CD4-positive, alpha-beta memory T cell (primary cell): ENCODE results near the gene PCNP. TPM values are rescaled to one million over a fixed set of nuclear protein-coding genes. Genes with fewer than 3 reads are reported as not detected.
"Not testable (repeated sequence)": the region's sequence is repeated elsewhere in the genome, so short reads cannot be mapped to it uniquely, and the experiment has no call there.

Experiments
- CTCF ChIA-PET: fragments of 350-600 bp; sonication (Branson Sonifier 250); formaldehyde crosslinking; loops from one replicate; lab custom pipeline; 2021; ENCODE audit warnings: inconsistent platforms; ENCODE audit not compliant: partially characterized antibody; lab: Charles Lee
- POLR2A ChIA-PET: fragments of 350-600 bp; sonication (Branson Sonifier 250); formaldehyde crosslinking; loops from one replicate; lab custom pipeline; 2021; ENCODE audit not compliant: partially characterized antibody; lab: Charles Lee
- DNase-seq, 5 donors: peaks; one replicate each; pipeline versions ENCODE4 v3.0.0 to v3.0.0-alpha.2; 2020 to 2022; ENCODE audit warnings: mixed read lengths in 1 of 5
- H3K27ac ChIP-seq: one replicate; pipeline ENCODE4 v1.7.0; 2013; ENCODE audit warnings: low read depth, low read length
- H3K27me3 ChIP-seq: 2 replicates; pipeline ENCODE4 v1.7.0; 2013; ENCODE audit warnings: mild to moderate bottlenecking, low read length, moderate library complexity; ENCODE audit not compliant: insufficient read depth
- H3K36me3 ChIP-seq: 2 replicates; pipeline ENCODE4 v1.7.0; 2013; ENCODE audit warnings: mild to moderate bottlenecking, low read length, moderate library complexity; ENCODE audit not compliant: insufficient read depth
- H3K4me1 ChIP-seq: 2 replicates; pipeline ENCODE4 v1.7.0; 2013; ENCODE audit warnings: mild to moderate bottlenecking, low read length, moderate library complexity; ENCODE audit not compliant: insufficient read depth
- H3K4me3 ChIP-seq, 2 donors: one replicate each; pipeline ENCODE4 v1.7.0; 2013; ENCODE audit warnings: low read length in 2 of 2, mild to moderate bottlenecking in 1 of 2
- H3K9me3 ChIP-seq, 2 donors: one replicate each; pipeline ENCODE4 v1.7.0; 2013; ENCODE audit warnings: low read length in 2 of 2, control low read depth in 1 of 2; ENCODE audit not compliant: control insufficient read depth in 1 of 2
- H3K27ac Mint-ChIP-seq, 7 donors: one replicate each; pipeline ENCODE4 v1.8.0; 2020 to 2021; ENCODE audit warnings: mixed read lengths in 7 of 7, mild to moderate bottlenecking in 6 of 7, inconsistent platforms in 3 of 7, moderate library complexity in 3 of 7
- H3K27me3 Mint-ChIP-seq, 2 donors: one replicate each; pipeline ENCODE4 v1.8.0; 2020 to 2021; ENCODE audit warnings: mixed read lengths in 2 of 2
- H3K36me3 Mint-ChIP-seq, 2 donors: one replicate each; pipeline ENCODE4 v1.8.0; 2020 to 2021; ENCODE audit warnings: mixed read lengths in 2 of 2, inconsistent platforms in 1 of 2, mild to moderate bottlenecking in 1 of 2
- H3K4me1 Mint-ChIP-seq, 4 donors: one replicate each; pipeline ENCODE4 v1.8.0; 2020 to 2021; ENCODE audit warnings: mixed read lengths in 4 of 4, mild to moderate bottlenecking in 1 of 4
- H3K4me3 Mint-ChIP-seq, 8 donors: one replicate each; pipeline ENCODE4 v1.8.0; 2020 to 2021; ENCODE audit warnings: mixed read lengths in 8 of 8, mild to moderate bottlenecking in 7 of 8, moderate library complexity in 6 of 8, inconsistent platforms in 3 of 8
- H3K9me3 Mint-ChIP-seq, 8 donors: one replicate each; pipeline ENCODE4 v1.8.0; 2020 to 2021; ENCODE audit warnings: mixed read lengths in 8 of 8, mild to moderate bottlenecking in 5 of 8, inconsistent platforms in 3 of 8, moderate library complexity in 1 of 8
- intact Hi-C: fragments of 100-400 bp; cut with micrococcal nuclease; formaldehyde crosslinking; loops from one replicate; pipeline ENCODE4 v1.15.1; 2023
- polyA plus RNA-seq, 2 donors: library from polyadenylated mRNA; unstranded; fragments of 300-500 nt; fragmentation: Illumina TruSeq; gene quantifications; one replicate each; pipeline ENCODE4 v1.2.3, GENCODE V29; 2021
- total RNA-seq, 2 experiments: library from RNA; stranded (reverse); gene quantifications; one replicate each; pipeline ENCODE4 v1.2.3, GENCODE V29; 2021

PCNP gene
- total and polyA plus RNA-seq, 4 experiments from 2014 or later: 117 to 189 (median 163) TPM

GRCh38 chr3:101635954-101636798 lies 62.2 kb downstream of the PCNP start:
- peaks cover 0 to 5% (median 4%) of the 10 kb centered on the region in 4 donors for H3K4me1 Mint-ChIP-seq
- no peaks in the 10 kb centered on the region for H3K27me3 Mint-ChIP-seq
- no peaks in the 10 kb centered on the region for H3K9me3 Mint-ChIP-seq
- peak; percentile 60 to 63 (median 61) for DNase-seq
- H3K36me3 Mint-ChIP-seq: no peaks in the 10 kb centered on the region
- CTCF ChIA-PET: interaction anchor here (1.0 to 1.7 kb wide), 3 partner anchors 9 to 566 kb away, joined by 3 to 5 read pairs (median 3); no protein-coding TSS in a partner anchor
- Histone ChIP-seq H3K9me3 (no peaks in the 10 kb centered on the region), H3K27me3 (no peaks in the 10 kb centered on the region), H3K4me3 (no peak overlapping the region), H3K27ac (no peak overlapping the region), H3K4me1 (no peaks in the 10 kb centered on the region), H3K36me3 (no peaks in the 10 kb centered on the region)
- peak overlapping the region in 2 of 7 donors; percentile 6 to 8 for H3K27ac Mint-ChIP-seq
- POLR2A ChIA-PET: interaction anchor here (1.2 kb wide), 1 partner anchor 62 kb away, joined by 5 read pairs; the partner anchor contains the start of gene PCNP
- intact Hi-C loops: loop anchor here (1.0 kb wide), 1 partner anchor 63 kb away; no protein-coding TSS in a partner anchor
- H3K4me3 Mint-ChIP-seq: no peak overlapping the region

GRCh38 chr3:101637451-101637850 lies 63.5 kb downstream of the PCNP start:
- H3K27me3 Mint-ChIP-seq: no peaks in the 10 kb centered on the region
- H3K36me3 Mint-ChIP-seq: no peaks in the 10 kb centered on the region
- H3K27ac Mint-ChIP-seq: no peak overlapping the region
- Histone ChIP-seq H3K9me3 (no peaks in the 10 kb centered on the region), H3K27me3 (no peaks in the 10 kb centered on the region), H3K27ac (no peak overlapping the region), H3K36me3 (no peaks in the 10 kb centered on the region), H3K4me1 (no peaks in the 10 kb centered on the region), H3K4me3 (no peak overlapping the region)
- no peak for DNase-seq
- peaks cover 0 to 5% (median 4%) of the 10 kb centered on the region in 4 donors for H3K4me1 Mint-ChIP-seq
- no peak overlapping the region for H3K4me3 Mint-ChIP-seq
- intact Hi-C loops: no loop called here
- ChIA-PET POLR2A (interaction anchor here (1.1 kb wide), 1 partner anchor 64 kb away, joined by 4 read pairs; the partner anchor contains the start of gene PCNP), CTCF (interaction anchor here (1.0 to 1.4 kb wide), 2 partner anchors 8 to 11 kb away, joined by 3 to 4 read pairs; no protein-coding TSS in a partner anchor)
- H3K9me3 Mint-ChIP-seq: no peaks in the 10 kb centered on the region

- POLR2A ChIA-PET: interaction anchor here (1.1 kb wide), 1 partner anchor 65 kb away, joined by 4 read pairs; the partner anchor contains the start of gene PCNP
- H3K27ac Mint-ChIP-seq: peak overlapping the region in 2 of 7 donors; percentile 3 to 52
- Histone ChIP-seq H3K4me3 (no peak overlapping the region), H3K9me3 (no peaks in the 10 kb centered on the region), H3K4me1 (peaks cover 4% of the 10 kb centered on the region), H3K36me3 (no peaks in the 10 kb centered on the region), H3K27ac (no peak overlapping the region), H3K27me3 (no peaks in the 10 kb centered on the region)
- CTCF ChIA-PET: interaction anchor here (1.2 to 2.1 kb wide), 3 partner anchors 11 to 568 kb away, joined by 3 to 5 read pairs (median 4); no protein-coding TSS in a partner anchor
- no peaks in the 10 kb centered on the region for H3K9me3 Mint-ChIP-seq
- no peak overlapping the region for H3K4me3 Mint-ChIP-seq
- no peak for DNase-seq
- no peaks in the 10 kb centered on the region for H3K27me3 Mint-ChIP-seq
- H3K4me1 Mint-ChIP-seq: peaks cover 3 to 13% (median 8%) of the 10 kb centered on the region in 4 donors
- intact Hi-C loops: no loop called here
- no peaks in the 10 kb centered on the region for H3K36me3 Mint-ChIP-seq
Measured at GRCh38 chr3:101638261-101638745, 64.3 kb downstream of the PCNP start.

- POLR2A ChIA-PET: no interaction called here
- Histone ChIP-seq H3K9me3 (no peaks in the 10 kb centered on the region), H3K4me1 (peaks cover 15% of the 10 kb centered on the region), H3K4me3 (no peak overlapping the region), H3K36me3 (no peaks in the 10 kb centered on the region), H3K27me3 (no peaks in the 10 kb centered on the region), H3K27ac (no peak overlapping the region)
- no peaks in the 10 kb centered on the region for H3K27me3 Mint-ChIP-seq
- no peak for DNase-seq
- H3K9me3 Mint-ChIP-seq: no peaks in the 10 kb centered on the region
- intact Hi-C loops: no loop called here
- no peaks in the 10 kb centered on the region for H3K36me3 Mint-ChIP-seq
- H3K27ac Mint-ChIP-seq: no peak overlapping the region
- H3K4me3 Mint-ChIP-seq: no peak overlapping the region
- CTCF ChIA-PET: interaction anchor here (0.8 to 2.1 kb wide), 3 partner anchors 8 to 569 kb away, joined by 3 to 5 read pairs (median 3); no protein-coding TSS in a partner anchor
- peaks cover 13 to 24% (median 19%) of the 10 kb centered on the region in 4 donors for H3K4me1 Mint-ChIP-seq
Measured at GRCh38 chr3:101639280-101639963, 65.4 kb downstream of the PCNP start.

- intact Hi-C loops: no loop called here
- DNase-seq: no peak
- H3K9me3 Mint-ChIP-seq: no peaks in the 10 kb centered on the region
- H3K27ac Mint-ChIP-seq: no peak overlapping the region
- no peak overlapping the region for H3K4me3 Mint-ChIP-seq
- Histone ChIP-seq H3K9me3 (no peaks in the 10 kb centered on the region), H3K27ac (no peak overlapping the region), H3K4me1 (peaks cover 23% of the 10 kb centered on the region), H3K27me3 (no peaks in the 10 kb centered on the region), H3K4me3 (no peak overlapping the region), H3K36me3 (no peaks in the 10 kb centered on the region)
- no peaks in the 10 kb centered on the region for H3K36me3 Mint-ChIP-seq
- H3K4me1 Mint-ChIP-seq: peaks cover 17 to 33% (median 23%) of the 10 kb centered on the region in 4 donors
- CTCF ChIA-PET: interaction anchor here (2.1 kb wide), 1 partner anchor 570 kb away, joined by 5 read pairs; no protein-coding TSS in a partner anchor
- POLR2A ChIA-PET: no interaction called here
- H3K27me3 Mint-ChIP-seq: no peaks in the 10 kb centered on the region
Measured at GRCh38 chr3:101640256-101640655, 66.3 kb downstream of the PCNP start.

GRCh38 chr3:101641397-101642115 lies 67.6 kb downstream of the PCNP start:
- H3K4me3 ChIP-seq, H3K4me3 Mint-ChIP-seq, H3K36me3 ChIP-seq, H3K9me3 ChIP-seq, intact Hi-C loops, DNase-seq, H3K9me3 Mint-ChIP-seq, H3K27me3 Mint-ChIP-seq, CTCF ChIA-PET, H3K27ac ChIP-seq, POLR2A ChIA-PET, H3K27me3 ChIP-seq, H3K36me3 Mint-ChIP-seq: not testable (repeated sequence)
- H3K4me1 ChIP-seq: peaks cover 24% of the 10 kb centered on the region
- Mint-ChIP-seq H3K4me1 (peaks cover 22 to 35% (median 26%) of the 10 kb centered on the region in 4 donors), H3K27ac (peak overlapping the region in 2 of 7 donors; percentile 50 to 74)
